A549 (cell line): ENCODE measurements around the gene SEC24B.

Source experiments
- CHD2 ChIP-seq: fragments of 150-350 bp; IDR thresholded peaks from 2 replicates; pipeline ENCODE4 v1.6.1; 2014; ENCODE audit warnings: low read length; ENCODE audit not compliant: partially characterized antibody
- CTCF ChIP-seq: fragments of >200 bp; sonication (Bioruptor Twin); formaldehyde crosslinking; IDR thresholded peaks from 3 replicates; pipeline ENCODE4 v1.5.1; 2016
- MAFK ChIP-seq: fragments of 450-650 bp; IDR thresholded peaks from 2 replicates; pipeline ENCODE4 v1.6.1; 2014; ENCODE audit not compliant: partially characterized antibody
- RCOR1 ChIP-seq: fragments of 150-350 bp; IDR thresholded peaks from 2 replicates; pipeline ENCODE4 v1.6.1; 2014; ENCODE audit warnings: antibody characterized with exemption, low read length, low read depth
- SREBF2 ChIP-seq: fragments of 450-650 bp; IDR thresholded peaks from 2 replicates; pipeline ENCODE4 v1.6.1; 2014; ENCODE audit warnings: mild to moderate bottlenecking, moderate library complexity
- TF ChIP-seq, protein P1 (sequence below): fragments of 150-350 bp; IDR thresholded peaks from 2 replicates; pipeline ENCODE4 v1.6.1; 2014; ENCODE audit warnings: low read depth, mild to moderate bottlenecking, low read length

- no peak for TF ChIP-seq CHD2
- TF ChIP-seq RCOR1, result no peak
- TF ChIP-seq, protein P1, sequence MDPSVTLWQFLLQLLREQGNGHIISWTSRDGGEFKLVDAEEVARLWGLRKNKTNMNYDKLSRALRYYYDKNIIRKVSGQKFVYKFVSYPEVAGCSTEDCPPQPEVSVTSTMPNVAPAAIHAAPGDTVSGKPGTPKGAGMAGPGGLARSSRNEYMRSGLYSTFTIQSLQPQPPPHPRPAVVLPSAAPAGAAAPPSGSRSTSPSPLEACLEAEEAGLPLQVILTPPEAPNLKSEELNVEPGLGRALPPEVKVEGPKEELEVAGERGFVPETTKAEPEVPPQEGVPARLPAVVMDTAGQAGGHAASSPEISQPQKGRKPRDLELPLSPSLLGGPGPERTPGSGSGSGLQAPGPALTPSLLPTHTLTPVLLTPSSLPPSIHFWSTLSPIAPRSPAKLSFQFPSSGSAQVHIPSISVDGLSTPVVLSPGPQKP, result no peak
- no peak for TF ChIP-seq MAFK
- no peak for TF ChIP-seq CTCF
- TF ChIP-seq SREBF2, result no peak
These were observed 8.3 kb downstream of the SEC24B start for GRCh38 chr4:109441862-109442458.
